Measurements from ENCODE around the gene GIGYF1. TPM values are rescaled to one million over a fixed set of nuclear protein-coding genes. Genes with fewer than 3 reads are reported as not detected.
A peak's percentile ranks its signal among the peaks of the same experiment; 100 is the strongest.
"Not testable (repeated sequence)": the region's sequence is repeated elsewhere in the genome, so short reads cannot be mapped to it uniquely, and the experiment has no call there.

Gene GIGYF1
- total RNA-seq, 1 donor from 2014 or later = 95.1 TPM

GRCh38 chr7:100706672-100707311 is 12.7 kb upstream of the GIGYF1 start:
- peak overlapping the region; percentile 95 for H3K4me3 Mint-ChIP-seq (ENCODE audit: low read depth)
- H3K4me1 Mint-ChIP-seq (ENCODE audit: low read depth) = peaks cover 10% of the 10 kb centered on the region
- DNase-seq (ENCODE audit: low spot score, unreplicated experiment) = no peak
- H3K9me3 Mint-ChIP-seq (ENCODE audit: low read depth) = no peaks in the 10 kb centered on the region
- no peaks in the 10 kb centered on the region for H3K27me3 Mint-ChIP-seq
- H3K27ac Mint-ChIP-seq = peak overlapping the region; percentile 96
- TF ChIP-seq CTCF (IDR thresholded peaks at IDR 0.05; ENCODE audit: unreplicated experiment) = no peak
- peaks cover 2% of the 10 kb centered on the region for H3K36me3 Mint-ChIP-seq (ENCODE audit: insufficient read depth)

- H3K4me3 Mint-ChIP-seq (ENCODE audit: low read depth) = peak within 1 kb of the TSS; percentile 95
- peaks cover 10% of the 10 kb centered on the region for H3K4me1 Mint-ChIP-seq (ENCODE audit: low read depth)
- peaks cover 2% of the 10 kb centered on the region for H3K36me3 Mint-ChIP-seq (ENCODE audit: insufficient read depth)
- no peak for TF ChIP-seq CTCF (IDR thresholded peaks at IDR 0.05; ENCODE audit: unreplicated experiment)
- peak within 1 kb of the TSS; percentile 96 for H3K27ac Mint-ChIP-seq
- peaks cover 2% of the 10 kb centered on the region for H3K27me3 Mint-ChIP-seq
- H3K9me3 Mint-ChIP-seq (ENCODE audit: low read depth) = no peaks in the 10 kb centered on the region
- DNase-seq (ENCODE audit: low spot score, unreplicated experiment) = peak; percentile 98
Observed at GRCh38 chr7:100705753-100706671, 12.0 kb upstream of the GIGYF1 start, which contains the start of gene POP7. POP7 (plus strand) TSS chr7:100706121; CDS start chr7:100706831, 710 bp downstream.

GRCh38 chr7:100705320-100705752 is 11.3 kb upstream of the GIGYF1 start:
- Mint-ChIP-seq H3K27me3 (peaks cover 2% of the 10 kb centered on the region), H3K36me3 (ENCODE audit: insufficient read depth) (peaks cover 2% of the 10 kb centered on the region), H3K9me3 (ENCODE audit: low read depth) (no peaks in the 10 kb centered on the region), H3K27ac (peak overlapping the region; percentile 96), H3K4me3 (ENCODE audit: low read depth) (peak overlapping the region; percentile 95), H3K4me1 (ENCODE audit: low read depth) (peaks cover 10% of the 10 kb centered on the region)
- peak; percentile 89 for DNase-seq (ENCODE audit: low spot score, unreplicated experiment)
- TF ChIP-seq CTCF (IDR thresholded peaks at IDR 0.05; ENCODE audit: unreplicated experiment) = peak; percentile 96

GRCh38 chr7:100701089-100701488 is 7.0 kb upstream of the GIGYF1 start:
- H3K4me3 Mint-ChIP-seq (ENCODE audit: low read depth); H3K36me3 Mint-ChIP-seq (ENCODE audit: insufficient read depth); DNase-seq (ENCODE audit: low spot score, unreplicated experiment); H3K4me1 Mint-ChIP-seq (ENCODE audit: low read depth); H3K9me3 Mint-ChIP-seq (ENCODE audit: low read depth): not testable (repeated sequence)
- H3K27me3 Mint-ChIP-seq = peaks cover 13% of the 10 kb centered on the region
- peak overlapping the region; percentile 17 for H3K27ac Mint-ChIP-seq

- H3K4me3 Mint-ChIP-seq (ENCODE audit: low read depth) = no peak overlapping the region
- H3K9me3 Mint-ChIP-seq (ENCODE audit: low read depth) = no peaks in the 10 kb centered on the region
- H3K27me3 Mint-ChIP-seq = peaks cover 18% of the 10 kb centered on the region
Observed at GRCh38 chr7:100699018-100699417, 5.0 kb upstream of the GIGYF1 start.

More at GRCh38 chr7:100699018-100699417, 5.0 kb upstream of the GIGYF1 start:
- TF ChIP-seq CTCF (IDR thresholded peaks at IDR 0.05; ENCODE audit: unreplicated experiment) = no peak
- no peak for DNase-seq (ENCODE audit: low spot score, unreplicated experiment)
- H3K36me3 Mint-ChIP-seq (ENCODE audit: insufficient read depth) = no peaks in the 10 kb centered on the region
- H3K27ac Mint-ChIP-seq = no peak overlapping the region
- H3K4me1 Mint-ChIP-seq (ENCODE audit: low read depth) = no peaks in the 10 kb centered on the region
